Endothelial cell of umbilical vein (primary cell): Measurements from ENCODE around the gene MIER2.

Experiments used
- CTCF ChIP-seq, 2 donors: IDR thresholded peaks; 1 replicate in 1 of 2; 2 replicates in 1 of 2; pipeline ENCODE4 v1.5.1; 2011; ENCODE audit warnings: low read length in 2 of 2, mild to moderate bottlenecking in 2 of 2, moderate library complexity in 2 of 2, control low read depth in 1 of 2, inconsistent platforms in 1 of 2, low read depth in 1 of 2; ENCODE audit not compliant: insufficient read depth in 1 of 2; ENCODE audit errors: extremely low read depth in 1 of 2
- FOS ChIP-seq: IDR thresholded peaks from 2 replicates; pipeline ENCODE4 v1.6.1; 2011; ENCODE audit warnings: mild to moderate bottlenecking, low read length, moderate library complexity, borderline replicate concordance; ENCODE audit not compliant: insufficient read depth

DNA sequence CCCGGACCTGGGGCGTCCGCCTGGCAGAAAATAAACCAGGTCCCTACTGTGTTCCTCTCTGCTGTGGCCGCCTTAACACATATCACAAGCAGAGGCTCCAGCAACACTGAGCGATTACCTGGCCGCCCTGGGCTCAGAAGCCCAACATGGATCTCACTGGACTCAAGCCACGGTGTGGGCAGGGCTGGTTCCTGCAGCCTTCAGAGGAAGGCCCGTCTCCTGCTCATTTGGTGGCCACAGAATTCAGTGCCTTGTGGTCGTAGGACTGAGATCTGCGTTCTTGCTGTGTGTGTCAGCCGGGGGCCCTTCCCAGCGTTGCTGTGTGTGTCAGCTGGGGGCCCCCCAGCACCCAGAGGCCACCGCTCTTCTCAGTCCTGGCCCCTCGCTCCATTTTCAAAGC, 34.1 kb upstream of the MIER2 start:
- TF ChIP-seq CTCF (IDR thresholded peaks at IDR 0.05; ENCODE audit: extremely low read depth in 1 of 2, insufficient read depth in 1 of 2, low read depth in 1 of 2, low read length in 2 of 2) (no peak), FOS (no peak)
